Thyroid gland (tissue), 4 donors: Measurements from ENCODE around the gene DNAAF9.

Experiments
- POLR2A ChIP-seq, 2 donors: fragments of 450-650 bp; IDR thresholded peaks; one replicate each; pipeline ENCODE4 v1.6.1; 2017; ENCODE audit warnings: antibody characterized with exemption in 2 of 2, mild to moderate bottlenecking in 2 of 2, moderate library complexity in 1 of 2
- TF ChIP-seq, protein P1 (sequence below), 6 experiments: fragments of 200-600 bp in 3 of 6; fragments of 450-650 bp in 3 of 6; sonication (generic) in 3 of 6; IDR thresholded peaks; one replicate each; pipeline ENCODE4 v1.5.1; 2016 to 2019; ENCODE audit warnings: antibody characterized with exemption in 6 of 6, mild to moderate bottlenecking in 2 of 6, inconsistent platforms in 1 of 6, moderate library complexity in 1 of 6

GRCh38 chr20:3446779-3447178, 39.3 kb upstream of the DNAAF9 start:
- TF ChIP-seq, protein P1, sequence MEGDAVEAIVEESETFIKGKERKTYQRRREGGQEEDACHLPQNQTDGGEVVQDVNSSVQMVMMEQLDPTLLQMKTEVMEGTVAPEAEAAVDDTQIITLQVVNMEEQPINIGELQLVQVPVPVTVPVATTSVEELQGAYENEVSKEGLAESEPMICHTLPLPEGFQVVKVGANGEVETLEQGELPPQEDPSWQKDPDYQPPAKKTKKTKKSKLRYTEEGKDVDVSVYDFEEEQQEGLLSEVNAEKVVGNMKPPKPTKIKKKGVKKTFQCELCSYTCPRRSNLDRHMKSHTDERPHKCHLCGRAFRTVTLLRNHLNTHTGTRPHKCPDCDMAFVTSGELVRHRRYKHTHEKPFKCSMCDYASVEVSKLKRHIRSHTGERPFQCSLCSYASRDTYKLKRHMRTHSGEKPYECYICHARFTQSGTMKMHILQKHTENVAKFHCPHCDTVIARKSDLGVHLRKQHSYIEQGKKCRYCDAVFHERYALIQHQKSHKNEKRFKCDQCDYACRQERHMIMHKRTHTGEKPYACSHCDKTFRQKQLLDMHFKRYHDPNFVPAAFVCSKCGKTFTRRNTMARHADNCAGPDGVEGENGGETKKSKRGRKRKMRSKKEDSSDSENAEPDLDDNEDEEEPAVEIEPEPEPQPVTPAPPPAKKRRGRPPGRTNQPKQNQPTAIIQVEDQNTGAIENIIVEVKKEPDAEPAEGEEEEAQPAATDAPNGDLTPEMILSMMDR (IDR thresholded peaks at IDR 0.05), result no peak
- TF ChIP-seq POLR2A (IDR thresholded peaks at IDR 0.05), result no peak
